Natural killer cell (primary cell): Measurements from ENCODE around the gene SEPTIN11. TPM values are rescaled to one million over a fixed set of nuclear protein-coding genes. Genes with fewer than 3 reads are reported as not detected.

Experiments used
- ATAC-seq, 3 donors: fragments of 150-1000 bp in 2 of 3; fragments of 200-7000 bp in 1 of 3; cut with Tn5 transposase; 1 replicate in 1 of 3; 2 replicates in 2 of 3; pipeline ENCODE4 v1.10.0; 2021; ENCODE audit warnings: mild to moderate bottlenecking in 2 of 3, moderate library complexity in 2 of 3
- DNase-seq, 2 donors: peaks; one replicate each; pipeline versions ENCODE4 v3.0.0 to v3.0.0-alpha.2; 2013 to 2021; ENCODE audit warnings: mixed read lengths in 1 of 2
- H3K27ac ChIP-seq: one replicate; pipeline ENCODE4 v1.5.1; 2013; ENCODE audit warnings: mild to moderate bottlenecking, low read length
- H3K27me3 ChIP-seq: one replicate; pipeline ENCODE4 v1.6.1; 2013; ENCODE audit warnings: low read length; ENCODE audit not compliant: control insufficient read depth, insufficient read depth
- H3K36me3 ChIP-seq: one replicate; pipeline ENCODE4 v1.6.1; 2013; ENCODE audit warnings: low read length; ENCODE audit not compliant: control insufficient read depth, insufficient read depth
- H3K4me1 ChIP-seq: one replicate; pipeline ENCODE4 v1.6.1; 2013; ENCODE audit warnings: low read length; ENCODE audit not compliant: control insufficient read depth, insufficient read depth
- H3K4me3 ChIP-seq: one replicate; pipeline ENCODE4 v1.5.1; 2013; ENCODE audit warnings: low read length
- H3K9me3 ChIP-seq: one replicate; pipeline ENCODE4 v1.6.1; 2013; ENCODE audit warnings: low read length; ENCODE audit not compliant: control insufficient read depth, insufficient read depth
- H3K27ac Mint-ChIP-seq, 2 donors: one replicate each; pipeline ENCODE4 v1.8.0; 2022; ENCODE audit warnings: mild to moderate bottlenecking in 2 of 2, mixed read lengths in 2 of 2, moderate library complexity in 1 of 2
- H3K27me3 Mint-ChIP-seq, 2 donors: one replicate each; pipeline ENCODE4 v1.8.0; 2022; ENCODE audit warnings: low read depth in 2 of 2, mixed read lengths in 2 of 2
- H3K36me3 Mint-ChIP-seq: one replicate; pipeline ENCODE4 v1.8.0; 2022; ENCODE audit warnings: mixed read lengths
- H3K4me1 Mint-ChIP-seq, 2 donors: one replicate each; pipeline ENCODE4 v1.8.0; 2022; ENCODE audit warnings: mixed read lengths in 2 of 2
- H3K4me3 Mint-ChIP-seq: one replicate; pipeline ENCODE4 v1.8.0; 2022; ENCODE audit warnings: mild to moderate bottlenecking, moderate library complexity, mixed read lengths
- H3K9me3 Mint-ChIP-seq, 2 donors: one replicate each; pipeline ENCODE4 v1.8.0; 2022; ENCODE audit warnings: mixed read lengths in 2 of 2
- WGBS: methylation state at CpG from one replicate; pipeline ENCODE4 v1.1.7; 2013; ENCODE audit warnings: missing lambda C conversion rate; ENCODE audit not compliant: insufficient coverage; 5-methylcytosine and 5-hydroxymethylcytosine counted together
- intact Hi-C: fragments of 100-400 bp; cut with micrococcal nuclease; formaldehyde crosslinking; loops from one replicate; pipeline ENCODE4 v1.14.2; 2022
- total RNA-seq, 4 donors: library from RNA; stranded (reverse); fragments of 120-200 nt in 1 of 4; gene quantifications; one replicate each; pipeline versions ENCODE4 v1.2.3 to v1.2.4, GENCODE V29; 2013 to 2022
- TF ChIP-seq, protein P1 (sequence below): fragments of 200-600 bp; IDR thresholded peaks from one replicate; pipeline ENCODE4 v1.8.0; 2022; ENCODE audit warnings: antibody characterized with exemption

The SEPTIN11 gene
- total RNA-seq, 3 donors from 2014 or later (not counting 1 experiment from before 2014, with no cell fraction given): 38.6 to 52.8 (median 46.2) TPM

DNA sequence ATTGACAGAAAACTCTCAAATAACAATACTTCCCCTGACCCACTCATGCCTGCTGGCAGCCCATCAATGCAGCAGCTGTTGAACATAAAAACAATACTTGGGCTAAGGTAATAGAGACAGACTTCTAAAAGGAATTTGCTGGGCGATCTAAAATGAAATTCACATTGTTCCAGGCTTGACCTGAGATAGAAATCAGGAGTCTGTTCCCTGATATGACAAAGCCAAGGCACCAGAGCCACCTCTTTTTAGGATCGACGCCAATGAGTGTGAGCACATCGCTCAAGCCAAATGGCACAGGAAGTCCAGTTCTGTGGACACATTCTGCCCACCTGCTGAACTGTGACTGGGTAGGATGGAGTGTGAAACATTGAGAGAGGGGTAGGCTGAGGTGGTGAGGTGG is 4.9 kb downstream of the SEPTIN11 start:
- intact Hi-C loops: no loop called here
- WGBS: 75% methylated on average over 4 of the region's 4 CpGs
- H3K4me3 Mint-ChIP-seq: no peak overlapping the region
- Histone ChIP-seq H3K4me1 (peaks cover 7% of the 10 kb centered on the region), H3K36me3 (no peaks in the 10 kb centered on the region), H3K27me3 (no peaks in the 10 kb centered on the region), H3K27ac (no peak overlapping the region), H3K9me3 (no peaks in the 10 kb centered on the region), H3K4me3 (no peak overlapping the region)
- no peak overlapping the region for H3K27ac Mint-ChIP-seq
- no peak for DNase-seq
- TF ChIP-seq, protein P1, sequence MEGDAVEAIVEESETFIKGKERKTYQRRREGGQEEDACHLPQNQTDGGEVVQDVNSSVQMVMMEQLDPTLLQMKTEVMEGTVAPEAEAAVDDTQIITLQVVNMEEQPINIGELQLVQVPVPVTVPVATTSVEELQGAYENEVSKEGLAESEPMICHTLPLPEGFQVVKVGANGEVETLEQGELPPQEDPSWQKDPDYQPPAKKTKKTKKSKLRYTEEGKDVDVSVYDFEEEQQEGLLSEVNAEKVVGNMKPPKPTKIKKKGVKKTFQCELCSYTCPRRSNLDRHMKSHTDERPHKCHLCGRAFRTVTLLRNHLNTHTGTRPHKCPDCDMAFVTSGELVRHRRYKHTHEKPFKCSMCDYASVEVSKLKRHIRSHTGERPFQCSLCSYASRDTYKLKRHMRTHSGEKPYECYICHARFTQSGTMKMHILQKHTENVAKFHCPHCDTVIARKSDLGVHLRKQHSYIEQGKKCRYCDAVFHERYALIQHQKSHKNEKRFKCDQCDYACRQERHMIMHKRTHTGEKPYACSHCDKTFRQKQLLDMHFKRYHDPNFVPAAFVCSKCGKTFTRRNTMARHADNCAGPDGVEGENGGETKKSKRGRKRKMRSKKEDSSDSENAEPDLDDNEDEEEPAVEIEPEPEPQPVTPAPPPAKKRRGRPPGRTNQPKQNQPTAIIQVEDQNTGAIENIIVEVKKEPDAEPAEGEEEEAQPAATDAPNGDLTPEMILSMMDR: no peak
- H3K36me3 Mint-ChIP-seq: no peaks in the 10 kb centered on the region
- H3K9me3 Mint-ChIP-seq: no peaks in the 10 kb centered on the region
- H3K27me3 Mint-ChIP-seq: no peaks in the 10 kb centered on the region
- no peak for ATAC-seq
- peaks cover 15 to 37% of the 10 kb centered on the region in 2 donors for H3K4me1 Mint-ChIP-seq

DNA sequence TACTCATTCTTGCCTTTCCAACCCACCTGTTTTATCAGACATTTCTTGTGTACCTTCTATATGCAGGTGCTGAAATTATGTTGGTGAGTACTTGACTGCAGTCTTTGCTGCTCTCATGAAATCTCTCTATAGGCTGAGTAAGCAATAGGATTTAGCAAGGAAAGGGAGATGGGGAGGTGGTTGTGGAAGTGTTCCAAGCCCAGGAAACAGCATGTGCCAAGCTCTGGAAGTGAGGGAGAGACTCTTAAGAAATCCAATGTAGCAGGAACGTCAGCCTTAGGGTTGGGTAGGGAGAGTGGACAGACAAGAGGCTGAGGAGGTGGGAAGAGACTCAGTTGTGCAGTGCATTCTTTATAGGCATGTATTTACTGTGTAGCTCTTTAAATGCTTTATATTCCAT is 5.6 kb downstream of the SEPTIN11 start:
- Histone ChIP-seq H3K27ac (no peak overlapping the region), H3K4me1 (peaks cover 7% of the 10 kb centered on the region), H3K27me3 (no peaks in the 10 kb centered on the region), H3K4me3 (no peak overlapping the region), H3K36me3 (no peaks in the 10 kb centered on the region), H3K9me3 (no peaks in the 10 kb centered on the region)
- intact Hi-C loops: no loop called here
- Mint-ChIP-seq H3K36me3 (no peaks in the 10 kb centered on the region), H3K4me3 (no peak overlapping the region), H3K27me3 (no peaks in the 10 kb centered on the region), H3K9me3 (no peaks in the 10 kb centered on the region), H3K4me1 (peaks cover 17 to 31% of the 10 kb centered on the region in 2 donors), H3K27ac (no peak overlapping the region)
- 95% methylated on average over 1 of the region's 1 CpG for WGBS
- TF ChIP-seq, protein P1: no peak
- DNase-seq (no peak), ATAC-seq (no peak)

DNA sequence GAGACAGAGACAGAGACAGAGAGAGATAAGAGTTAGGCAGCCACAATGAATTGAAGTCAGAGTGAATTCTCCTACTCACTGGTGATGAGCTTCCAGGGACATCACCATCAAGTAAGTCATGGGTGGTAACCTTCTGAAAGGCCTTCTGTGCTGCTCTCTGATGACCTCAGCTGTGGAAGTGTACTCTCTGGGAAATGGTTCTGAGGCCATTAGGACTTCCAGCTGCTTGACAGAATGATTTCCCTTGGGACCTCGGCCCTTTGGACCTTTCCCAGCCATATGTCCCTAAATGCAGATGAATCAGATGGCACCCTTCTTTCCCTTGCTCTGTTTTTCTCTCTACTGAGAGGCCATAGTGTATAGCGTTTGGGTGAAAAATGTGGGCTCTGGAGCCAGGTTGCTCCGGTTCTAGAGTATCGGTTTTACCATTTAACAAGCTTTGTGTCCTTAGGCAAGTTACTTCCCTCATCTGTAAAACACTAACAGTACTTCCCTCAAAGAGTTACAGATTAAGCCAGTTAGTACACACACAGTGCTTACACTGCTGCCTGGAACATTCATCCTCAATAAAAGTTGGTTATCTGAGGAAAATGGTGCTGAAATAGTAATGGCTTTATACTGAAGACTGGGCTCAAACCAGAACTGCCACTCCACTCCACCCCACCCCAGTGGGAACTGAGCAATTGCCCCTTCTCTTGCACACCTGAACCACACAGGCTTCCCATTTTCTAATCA is 7.6 kb downstream of the SEPTIN11 start:
- intact Hi-C loops: no loop called here
- no peaks in the 10 kb centered on the region for H3K36me3 ChIP-seq
- no peak overlapping the region for H3K27ac Mint-ChIP-seq
- H3K4me3 Mint-ChIP-seq: no peak overlapping the region
- no peaks in the 10 kb centered on the region for H3K9me3 ChIP-seq
- ATAC-seq (no peak), DNase-seq (no peak)
- no peak overlapping the region for H3K4me3 ChIP-seq
- TF ChIP-seq, protein P1: no peak
- peaks cover 17 to 25% of the 10 kb centered on the region in 2 donors for H3K4me1 Mint-ChIP-seq
- 94% methylated on average over 4 of the region's 4 CpGs for WGBS
- H3K36me3 Mint-ChIP-seq: peaks cover 5% of the 10 kb centered on the region
- H3K27me3 Mint-ChIP-seq: no peaks in the 10 kb centered on the region
- no peak overlapping the region for H3K27ac ChIP-seq
- H3K27me3 ChIP-seq: no peaks in the 10 kb centered on the region
- no peaks in the 10 kb centered on the region for H3K4me1 ChIP-seq
- H3K9me3 Mint-ChIP-seq: no peaks in the 10 kb centered on the region

DNA sequence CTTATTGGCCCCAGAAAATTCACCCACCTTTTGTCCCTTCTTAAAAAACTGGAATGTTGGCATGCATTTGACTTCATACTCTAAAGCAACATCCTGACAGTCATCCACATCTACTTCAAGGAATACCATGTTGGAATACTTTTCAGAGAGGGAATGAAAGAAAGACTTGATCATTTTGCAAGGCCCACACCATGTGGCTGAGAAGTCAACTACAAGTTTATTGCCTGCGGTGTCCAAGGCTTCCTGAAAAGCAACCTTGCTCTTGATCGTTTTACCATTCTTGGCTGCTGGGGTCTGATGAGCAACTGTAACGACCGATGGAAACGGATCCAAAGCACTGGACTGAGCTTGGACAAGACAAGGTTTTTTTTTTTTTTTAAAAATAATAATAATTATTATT is 9.3 kb downstream of the SEPTIN11 start:
- H3K4me1 Mint-ChIP-seq: peaks cover 17 to 19% of the 10 kb centered on the region in 2 donors
- H3K4me3 Mint-ChIP-seq: no peak overlapping the region
- H3K27ac Mint-ChIP-seq: no peak overlapping the region
- H3K9me3 Mint-ChIP-seq: no peaks in the 10 kb centered on the region
- H3K27ac ChIP-seq: no peak overlapping the region
- DNase-seq (no peak), ATAC-seq (no peak)
- H3K9me3 ChIP-seq: no peaks in the 10 kb centered on the region
- no peaks in the 10 kb centered on the region for H3K27me3 ChIP-seq
- intact Hi-C loops: no loop called here
- H3K27me3 Mint-ChIP-seq: no peaks in the 10 kb centered on the region
- no peak overlapping the region for H3K4me3 ChIP-seq
- TF ChIP-seq, protein P1: no peak
- no peaks in the 10 kb centered on the region for H3K4me1 ChIP-seq
- peaks cover 5% of the 10 kb centered on the region for H3K36me3 Mint-ChIP-seq
- H3K36me3 ChIP-seq: no peaks in the 10 kb centered on the region
- WGBS: 92% methylated on average over 4 of the region's 5 CpGs
